Heart right ventricle (tissue), 16 donors: ENCODE results near the gene PCBP3. TPM values are rescaled to one million over a fixed set of nuclear protein-coding genes. Genes with fewer than 3 reads are reported as not detected.

Source experiments
- ATAC-seq, 8 donors: fragments of 200-7000 bp; cut with Tn5 transposase; one replicate each; pipeline ENCODE4 v1.9.1; 2020; ENCODE audit warnings: mild to moderate bottlenecking in 8 of 8, moderate library complexity in 8 of 8, moderate number of reproducible peaks in 1 of 8
- DNase-seq, 2 donors: peaks; one replicate each; pipeline ENCODE4 v3.0.0-alpha.2; 2020
- H3K27ac ChIP-seq, 10 donors: fragments of 200-600 bp; sonication (generic) in 2 of 10; one replicate each; pipeline versions ENCODE4 v1.5.0 to v1.8.0; 2020 to 2022; ENCODE audit warnings: mild to moderate bottlenecking in 3 of 10
- H3K27me3 ChIP-seq, 7 donors: fragments of 200-600 bp; one replicate each; pipeline ENCODE4 v1.8.0; 2021 to 2022; ENCODE audit warnings: mild to moderate bottlenecking in 2 of 7
- H3K36me3 ChIP-seq, 9 donors: fragments of 200-600 bp; sonication (generic) in 1 of 9; one replicate each; pipeline versions ENCODE4 v1.5.0 to v1.8.0; 2020 to 2022; ENCODE audit warnings: mild to moderate bottlenecking in 2 of 9
- H3K4me1 ChIP-seq, 9 donors: fragments of 200-600 bp; sonication (generic) in 1 of 9; one replicate each; pipeline versions ENCODE4 v1.5.0 to v1.8.0; 2020 to 2022; ENCODE audit warnings: mild to moderate bottlenecking in 4 of 9
- H3K4me3 ChIP-seq, 10 donors: fragments of 200-600 bp; sonication (generic) in 2 of 10; one replicate each; pipeline versions ENCODE4 v1.5.0 to v1.8.0; 2020 to 2022; ENCODE audit warnings: mild to moderate bottlenecking in 7 of 10, moderate library complexity in 2 of 10
- H3K9me3 ChIP-seq, 11 donors: fragments of 200-600 bp in 10 of 11; sonication (generic) in 2 of 11; one replicate each; pipeline versions ENCODE4 v1.5.0 to v1.8.0; 2013 to 2022; ENCODE audit warnings: mild to moderate bottlenecking in 2 of 11, control low read depth in 1 of 11, moderate library complexity in 1 of 11
- CTCF ChIP-seq, 9 donors: fragments of 200-600 bp; sonication (generic) in 2 of 9; IDR thresholded peaks; one replicate each; pipeline versions ENCODE4 v1.5.0 to v1.8.0; 2021 to 2022; ENCODE audit warnings: antibody characterized with exemption in 9 of 9, mild to moderate bottlenecking in 5 of 9, moderate library complexity in 1 of 9
- WGBS, 2 donors: extraction: QIAGEN DNeasy Blood & Tissue Kit; methylation state at CpG; one replicate each; pipeline ENCODE4 v1.1.7; 2013; ENCODE audit warnings: inconsistent platforms in 1 of 2; 5-methylcytosine and 5-hydroxymethylcytosine counted together
- intact Hi-C, 10 donors: fragments of 100-400 bp; cut with DNase I; formaldehyde crosslinking; loops; one replicate each; pipeline versions ENCODE4 v1.11.1 to v1.14.2; 2022
- polyA plus RNA-seq, 2 donors: library from polyadenylated mRNA; stranded (reverse); fragments of 200-250 nt; gene quantifications; one replicate each; pipeline ENCODE4 v1.2.3, GENCODE V29; 2013
- total RNA-seq, 10 donors: library from RNA; stranded (reverse); fragmentation: NEBNext Ultra II Directional in 3 of 10; extraction: Animal tissue kit (Norgen Biotek cat#: 25700) in 3 of 10; gene quantifications; one replicate each; pipeline versions ENCODE4 v1.2.1 to v1.2.4, GENCODE V29; 2021 to 2023
- donor health status: Arrhythmogenic right ventricular cardiomyopathy.
- donor health status: ischemic (EF 13 %, LVEDD 7.1; RV severe dilation, severe dysfunction).
- donor health status: healthy with polysubstance abuse.
- donor health status: DM: no; HTN: yes; CAD: no.
- donor health status: DM: no; HTN: no; CAD: no.
- donor health status: ischemic (EF 25% LVEDD 6.9; RV normal size, moderate dysfunction).
- donor health status: ischemic (EF 25% LVEDD 5.7; RV mildly dilated, moderate dysfunction).
- donor health status: healthy.
- donor health status: DM: yes; HTN: yes; CAD: no.
- donor health status: Ischemic cardiomyopathy.
- donor health status: ischemic (EF 35%, LVEDD 5.7; RV mildly dilated, moderate dysfunction).
- donor health status: nonischemic (EF 11% LVEDD 7.7; RV severe dilation, severe dysfunction).
- donor health status: DM: yes; HTN: yes; CAD: no.
- donor health status: PGD.
- donor health status: ischemic (EF 29% LVEDD 5.4; RV normal size, mild dysfunction).
- donor health status: nonischemic (EF 23%, LVEDD 6.1; RV moderate dilation, normal function).

The PCBP3 gene
- total and polyA plus RNA-seq, 12 donors = 0.25 to 11.3 (median 1.2) TPM

GRCh38 chr21:45695086-45695485, 51.6 kb downstream of the PCBP3 start:
- 23 to 31% methylated on average over 2 of the region's 2 CpGs for WGBS, 2 donors
- peaks cover 0 to 11% (median 6%) of the 10 kb centered on the region in 9 donors for H3K4me1 ChIP-seq
- no peak for TF ChIP-seq CTCF (IDR thresholded peaks at IDR 0.05)
- H3K4me3 ChIP-seq = no peak overlapping the region
- no peak for DNase-seq
- no peaks in the 10 kb centered on the region for H3K36me3 ChIP-seq
- H3K9me3 ChIP-seq = peaks cover 0 to 12% (median 0%) of the 10 kb centered on the region in 11 donors
- H3K27ac ChIP-seq = no peak overlapping the region
- no peak for ATAC-seq
- H3K27me3 ChIP-seq = no peaks in the 10 kb centered on the region
- intact Hi-C loops = no loop called here

GRCh38 chr21:45698493-45699184, 55.1 kb downstream of the PCBP3 start:
- 46 to 47% methylated on average over 3 of the region's 3 CpGs for WGBS, 2 donors
- peak overlapping the region in 1 of 10 donors; percentile 24 for H3K27ac ChIP-seq

GRCh38 chr21:45699251-45699942, 55.9 kb downstream of the PCBP3 start:
- WGBS, 2 donors = 85 to 87% methylated on average over 7 of the region's 7 CpGs
- no peaks in the 10 kb centered on the region for H3K36me3 ChIP-seq
- ATAC-seq (no peak), DNase-seq (no peak)
- H3K4me3 ChIP-seq = no peak overlapping the region
- H3K27me3 ChIP-seq = no peaks in the 10 kb centered on the region
- peak overlapping the region in 1 of 10 donors; percentile 24 for H3K27ac ChIP-seq
- H3K4me1 ChIP-seq = peaks cover 0 to 11% (median 6%) of the 10 kb centered on the region in 9 donors
- intact Hi-C loops = no loop called here
- TF ChIP-seq CTCF (IDR thresholded peaks at IDR 0.05) = no peak
- H3K9me3 ChIP-seq = peaks cover 0 to 12% (median 0%) of the 10 kb centered on the region in 11 donors

More at GRCh38 chr21:45698493-45699184, 55.1 kb downstream of the PCBP3 start:
- peak in 7 of 8 donors; percentile 38 to 94 (median 62) for ATAC-seq
- Histone ChIP-seq H3K4me3 (no peak overlapping the region), H3K9me3 (peaks cover 0 to 12% (median 0%) of the 10 kb centered on the region in 11 donors), H3K27me3 (no peaks in the 10 kb centered on the region), H3K36me3 (no peaks in the 10 kb centered on the region), H3K4me1 (peaks cover 0 to 11% (median 6%) of the 10 kb centered on the region in 9 donors)
- no peak for TF ChIP-seq CTCF (IDR thresholded peaks at IDR 0.05)
- DNase-seq = peak; percentile 33 to 48
- intact Hi-C loops = no loop called here

GRCh38 chr21:45699966-45700365, 56.4 kb downstream of the PCBP3 start:
- ATAC-seq = no peak
- no peaks in the 10 kb centered on the region for H3K36me3 ChIP-seq
- no peaks in the 10 kb centered on the region for H3K27me3 ChIP-seq
- no peak overlapping the region for H3K4me3 ChIP-seq
- no peak for TF ChIP-seq CTCF (IDR thresholded peaks at IDR 0.05)
- H3K9me3 ChIP-seq = peaks cover 0 to 12% (median 0%) of the 10 kb centered on the region in 11 donors
- H3K27ac ChIP-seq = no peak overlapping the region
- 93 to 94% methylated on average over 1 of the region's 1 CpG for WGBS, 2 donors
- no peak for DNase-seq
- H3K4me1 ChIP-seq = peaks cover 0 to 11% (median 6%) of the 10 kb centered on the region in 9 donors
- intact Hi-C loops = no loop called here
